Forelimb muscle (tissue), 1 donor: ENCODE measurements around the gene ACBD6. TPM values are rescaled to one million over a fixed set of nuclear protein-coding genes. Genes with fewer than 3 reads are reported as not detected.

ENCODE experiments used
- DNase-seq: peaks from one replicate; pipeline ENCODE4 v3.0.0-alpha.2; 2013; ENCODE audit warnings: low read depth
- polyA plus RNA-seq: library from polyadenylated mRNA; unstranded; fragments of 120-200 nt; gene quantifications from one replicate; pipeline ENCODE4 v1.2.1, GENCODE V29; 2013; ENCODE audit not compliant: insufficient read length

ACBD6 gene
- polyA plus RNA-seq, 1 donor = 44.2 TPM

DNA sequence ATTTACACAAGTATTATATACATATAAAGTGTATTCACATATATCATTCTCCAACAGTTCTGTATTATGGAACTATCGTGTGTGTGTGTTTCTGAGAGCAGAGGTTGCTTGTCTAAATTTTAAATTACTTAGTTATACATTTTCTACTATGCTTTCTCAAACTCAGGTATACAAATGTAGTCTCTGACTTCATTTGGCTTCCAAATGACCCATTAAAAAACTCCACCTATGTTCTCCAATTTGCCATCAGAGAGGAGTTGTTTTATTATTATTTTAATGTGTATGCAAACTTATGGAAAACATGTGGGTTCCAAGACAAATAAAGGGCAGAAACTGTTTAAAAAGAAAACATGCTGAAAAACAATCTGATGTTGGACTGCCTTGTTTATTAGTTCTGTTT, 131.8 kb downstream of the ACBD6 start:
- no peak for DNase-seq

DNA sequence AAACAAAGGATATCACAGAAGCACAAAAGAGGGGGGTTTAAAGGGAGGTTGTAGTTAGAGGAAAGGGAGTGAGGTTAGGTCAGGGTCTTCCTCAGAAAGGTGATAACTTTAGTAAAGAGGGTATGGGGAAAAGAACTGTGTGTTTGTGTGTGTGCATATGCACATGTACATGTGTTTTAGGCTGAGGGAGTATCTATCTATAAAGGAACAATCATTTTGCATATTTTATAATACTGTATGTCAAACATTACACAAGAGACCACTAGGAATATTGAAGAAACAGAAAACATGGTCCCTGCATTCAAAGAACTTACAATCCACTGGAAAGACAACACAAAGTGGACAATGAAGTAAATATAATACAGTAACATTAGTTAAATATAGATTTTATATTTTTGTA, 132.2 kb downstream of the ACBD6 start:
- DNase-seq = no peak

DNA sequence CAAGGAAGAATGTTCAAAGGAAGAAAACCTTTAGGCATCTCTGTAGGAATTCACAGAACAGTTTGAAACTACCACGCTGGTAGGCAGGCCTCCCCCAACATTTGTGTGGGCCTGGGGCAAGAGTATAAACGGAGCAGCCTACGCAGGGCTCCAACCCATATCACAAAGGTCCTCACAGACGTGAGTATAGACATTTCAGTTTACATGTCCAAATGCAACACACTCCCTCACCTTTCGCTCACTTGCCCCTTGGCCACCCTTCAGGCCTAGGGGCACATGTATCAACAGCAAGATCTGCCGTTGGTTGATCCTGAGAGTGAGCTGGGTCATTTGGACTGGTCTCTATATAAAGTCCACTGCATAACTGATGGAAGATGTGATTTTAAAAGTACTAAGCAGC, 133.3 kb downstream of the ACBD6 start:
- no peak for DNase-seq

DNA sequence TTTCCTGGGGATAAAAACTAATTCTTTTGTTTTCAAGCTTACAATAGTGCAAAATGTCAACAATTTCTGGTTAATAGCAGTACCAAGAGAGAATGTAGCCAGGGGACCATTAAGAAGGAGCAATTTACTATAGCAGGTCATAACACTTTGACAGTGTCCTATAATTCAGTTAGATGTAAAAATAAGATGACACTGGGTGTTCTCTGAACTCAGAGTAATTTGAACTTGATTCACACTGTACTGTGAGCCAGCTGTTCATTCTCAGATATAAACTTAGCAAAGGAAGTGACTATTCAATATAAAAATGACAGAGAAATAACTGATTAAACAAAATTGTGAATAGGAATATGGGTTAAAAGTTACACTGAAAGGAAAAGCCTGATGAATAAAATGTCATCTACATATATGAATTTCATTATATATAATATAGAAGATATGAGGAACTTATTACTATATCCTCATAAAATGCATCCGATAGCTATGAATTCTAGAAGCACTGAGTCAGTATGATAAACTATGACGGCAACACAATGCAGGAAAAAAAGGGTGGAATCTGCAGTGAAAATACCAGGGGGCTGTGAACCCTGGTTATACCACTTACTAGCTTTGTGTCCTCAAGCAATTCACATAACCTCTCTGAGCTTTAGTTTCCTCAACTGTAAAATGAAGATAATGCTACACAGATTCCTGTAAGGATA, 135.9 kb downstream of the ACBD6 start:
- DNase-seq = no peak

DNA sequence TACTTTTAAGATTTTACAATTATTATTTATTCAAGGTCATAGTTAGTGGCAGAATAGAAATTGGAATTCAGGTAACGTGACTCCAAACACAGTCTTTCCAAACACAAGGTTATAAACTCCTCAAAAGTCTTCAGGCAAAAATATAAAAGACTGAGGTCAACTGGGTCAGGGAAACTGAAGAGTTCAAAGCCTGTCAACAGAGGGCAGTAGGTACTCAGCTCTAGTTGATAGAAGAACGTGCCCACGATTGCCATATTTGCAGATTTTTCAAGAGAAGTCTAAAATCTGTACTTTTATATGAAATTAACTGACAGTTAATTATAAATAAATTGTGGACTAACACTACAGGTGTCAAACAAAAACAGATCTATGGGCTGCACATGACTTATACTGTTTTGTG, 137.3 kb downstream of the ACBD6 start:
- DNase-seq = no peak

DNA sequence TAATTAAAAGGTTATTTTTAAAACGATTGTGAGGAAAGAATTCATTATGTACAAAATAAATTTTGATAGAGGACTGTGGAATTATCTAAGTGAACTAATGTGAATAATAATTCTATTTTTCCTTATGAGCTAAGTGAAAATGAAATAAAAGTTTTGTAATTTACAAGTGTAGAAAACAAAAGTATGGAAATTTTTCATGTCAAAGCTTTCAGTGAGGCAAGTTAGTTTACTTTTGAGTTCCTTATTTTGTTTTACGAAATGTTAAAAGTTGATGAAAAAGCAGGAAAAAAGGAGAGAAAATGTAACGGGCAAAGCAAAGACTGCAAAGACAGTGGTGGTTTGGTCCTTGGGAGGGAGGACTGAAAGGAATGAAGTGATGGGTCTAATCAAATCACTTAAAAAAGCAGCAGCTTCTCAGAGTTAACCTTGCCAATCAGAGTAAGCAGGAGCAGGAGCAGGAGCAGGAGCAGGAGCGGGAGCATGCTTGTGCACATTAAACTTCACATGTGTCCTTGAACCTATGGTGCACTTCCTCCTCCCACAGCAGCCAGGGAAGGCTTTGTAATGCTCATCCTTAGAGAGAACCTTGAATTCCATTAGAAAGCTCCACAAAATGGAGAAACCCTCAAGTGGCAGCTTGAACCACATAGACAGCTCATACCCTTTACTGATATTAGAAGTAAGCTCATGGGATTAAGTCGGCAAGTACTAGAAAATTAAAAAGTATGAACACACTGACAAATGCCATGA, 139.0 kb downstream of the ACBD6 start:
- DNase-seq = no peak

DNA sequence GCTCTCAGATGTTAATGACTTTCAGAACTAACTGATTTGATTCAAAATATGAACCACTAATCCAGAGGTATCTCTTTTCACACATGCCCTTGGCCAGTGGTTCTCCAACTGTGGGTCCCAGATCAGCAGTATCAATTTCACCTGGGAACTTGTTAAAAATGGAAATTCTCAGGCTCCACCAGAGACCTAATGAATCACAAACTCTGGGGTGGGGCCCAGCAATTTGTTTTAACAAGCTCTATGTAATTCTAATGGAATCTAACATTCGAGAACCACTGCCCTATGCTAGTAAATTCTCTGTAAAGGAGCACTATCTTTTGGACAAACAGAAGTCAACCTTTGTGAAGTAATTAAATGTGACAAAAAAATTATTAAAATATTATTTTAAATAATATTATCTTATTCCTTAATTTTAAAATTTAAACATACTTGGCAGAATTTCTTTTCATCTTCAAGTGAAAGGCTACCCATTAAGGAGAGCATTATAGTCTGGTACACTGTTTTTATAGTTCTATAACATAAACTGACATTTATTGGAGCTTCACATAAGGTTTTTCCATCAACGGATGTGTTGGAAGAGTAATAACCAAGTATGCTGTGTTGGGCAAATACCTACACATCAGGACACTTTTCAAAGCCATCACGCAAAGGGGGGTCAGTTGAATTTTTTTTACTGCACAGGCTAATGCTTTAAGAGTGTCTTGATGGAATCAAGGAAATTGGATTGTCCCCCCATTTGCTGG, 141.9 kb downstream of the ACBD6 start:
- DNase-seq = no peak

DNA sequence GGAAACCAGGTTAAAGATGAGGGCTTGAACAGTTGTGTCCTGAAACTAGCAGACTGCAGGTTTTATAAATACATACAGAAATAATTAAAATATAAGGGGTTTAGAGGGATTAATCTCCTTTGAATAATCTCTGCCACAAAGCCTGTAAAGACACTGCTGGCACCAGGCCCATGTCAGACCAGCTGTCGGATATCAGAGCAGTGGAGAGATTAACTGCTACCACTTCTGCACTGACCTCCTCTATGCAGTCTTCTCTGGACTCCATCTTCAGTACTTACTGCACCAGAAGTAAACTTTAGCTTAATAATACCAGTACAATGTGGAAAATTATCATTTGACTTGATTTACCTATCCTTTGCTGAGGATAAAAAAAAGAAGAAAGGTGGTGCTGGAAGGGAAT, 143.7 kb downstream of the ACBD6 start:
- no peak for DNase-seq

DNA sequence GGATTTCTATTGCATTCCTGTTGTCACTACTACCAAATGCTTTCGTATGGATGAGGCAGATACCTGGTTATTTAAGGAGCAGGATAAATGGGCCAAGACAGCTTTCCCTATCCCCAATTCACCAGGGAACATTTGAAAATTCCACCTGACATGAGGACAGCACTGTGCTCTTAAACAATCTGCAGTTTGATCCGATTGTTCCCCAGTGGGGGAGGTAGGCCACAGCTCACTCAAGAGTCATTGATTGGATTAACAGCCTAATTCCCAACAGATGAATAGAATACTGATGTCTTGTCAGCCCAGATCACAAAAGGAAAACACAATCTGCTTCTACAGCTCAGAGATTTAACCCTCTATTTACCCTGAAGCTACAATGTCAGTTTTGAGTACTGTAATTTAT, 148.4 kb downstream of the ACBD6 start:
- no peak for DNase-seq

DNA sequence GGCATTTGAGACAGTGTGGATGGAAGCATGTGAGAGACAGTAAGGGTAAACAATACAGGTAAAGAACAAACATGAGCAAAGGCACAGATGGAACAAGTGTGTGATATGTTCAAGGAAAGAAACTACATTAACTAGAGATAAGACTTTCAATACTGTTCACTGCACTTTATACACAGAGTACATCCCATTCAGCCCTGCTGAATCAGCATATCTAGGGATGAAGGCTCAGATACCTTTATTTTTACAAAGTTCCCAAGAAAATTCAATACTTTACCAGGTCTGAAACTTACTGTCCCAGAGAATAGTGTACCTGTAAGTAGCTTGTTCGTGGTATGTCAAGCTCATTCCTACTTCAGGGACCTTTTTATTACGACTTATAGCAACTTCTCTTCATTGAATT, 149.8 kb downstream of the ACBD6 start:
- no peak for DNase-seq

DNA sequence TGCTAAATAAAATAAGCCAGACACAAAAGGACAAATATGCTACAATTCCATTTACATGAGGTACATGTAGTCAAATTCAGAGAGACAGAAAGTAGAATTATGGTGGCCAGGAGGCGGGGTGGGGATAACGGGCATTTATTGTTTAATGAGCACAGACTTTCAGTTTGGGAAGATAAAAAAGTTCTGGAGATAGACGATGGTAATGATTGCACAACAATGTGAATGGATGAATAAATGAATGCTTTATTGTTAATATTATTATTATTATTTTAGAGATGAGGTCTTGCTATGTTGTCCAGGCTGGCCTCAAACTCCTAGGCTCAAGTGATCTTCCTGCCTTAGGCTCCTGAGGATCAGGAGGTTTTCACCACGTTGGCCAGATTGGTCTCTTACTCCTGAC, 150.4 kb downstream of the ACBD6 start:
- no peak for DNase-seq

DNA sequence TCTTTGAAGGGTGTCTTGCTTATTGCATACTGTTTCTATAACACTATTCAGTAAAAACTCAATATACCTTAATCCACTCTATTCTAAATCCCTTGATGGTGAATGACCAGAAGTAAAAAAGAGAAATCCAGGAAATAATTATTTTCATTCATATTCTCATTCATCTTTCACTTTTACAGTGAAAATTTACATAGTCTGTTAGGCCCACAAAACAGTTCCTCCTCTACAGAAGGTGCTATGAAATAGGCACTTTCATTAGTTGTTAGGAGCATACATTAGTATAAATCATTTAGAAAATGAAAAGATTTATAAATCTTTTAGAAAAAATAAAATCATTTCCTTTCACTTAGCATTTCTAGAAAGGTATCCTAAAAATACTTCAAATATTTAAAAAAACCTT, 157.2 kb downstream of the ACBD6 start:
- DNase-seq = no peak

DNA sequence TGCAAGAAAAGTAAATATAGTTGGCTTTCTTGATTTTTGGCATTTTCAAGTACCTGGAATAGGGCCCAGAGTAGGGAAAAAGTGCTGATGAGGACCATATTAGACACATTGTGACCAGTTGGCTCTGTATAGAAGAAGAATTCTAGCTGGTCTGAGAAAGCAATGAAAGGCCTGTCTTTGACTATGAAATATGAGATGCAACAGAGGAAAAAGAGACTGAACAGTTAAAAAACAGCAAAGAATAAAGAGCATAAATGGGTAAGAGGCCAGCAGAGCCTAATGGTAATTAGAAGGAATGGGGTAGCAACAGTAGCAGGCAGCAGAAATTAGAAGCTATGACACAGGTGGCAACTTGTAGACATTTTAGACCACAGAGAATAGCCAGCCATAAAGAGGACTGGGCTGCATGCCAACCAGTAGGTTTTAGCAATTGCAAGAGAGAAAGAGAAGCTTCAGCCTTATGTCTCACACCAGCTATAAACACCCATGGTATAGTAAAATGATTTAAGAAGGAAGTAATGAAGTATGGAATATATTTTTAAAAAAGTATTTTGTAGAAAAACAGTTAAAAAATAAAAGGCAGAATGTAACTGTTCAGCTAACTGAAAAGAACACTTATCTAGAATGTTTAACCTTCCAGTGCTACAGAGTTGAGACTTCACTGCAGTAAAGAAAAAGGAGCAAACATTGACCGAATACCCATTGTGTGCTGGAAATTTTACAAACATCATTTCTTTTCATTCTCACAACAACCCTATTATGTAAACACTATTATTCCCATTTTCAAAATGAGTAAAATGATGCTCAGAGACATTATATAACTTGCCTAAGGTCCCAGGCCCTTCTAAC, 158.2 kb downstream of the ACBD6 start:
- DNase-seq = peak; percentile 16

DNA sequence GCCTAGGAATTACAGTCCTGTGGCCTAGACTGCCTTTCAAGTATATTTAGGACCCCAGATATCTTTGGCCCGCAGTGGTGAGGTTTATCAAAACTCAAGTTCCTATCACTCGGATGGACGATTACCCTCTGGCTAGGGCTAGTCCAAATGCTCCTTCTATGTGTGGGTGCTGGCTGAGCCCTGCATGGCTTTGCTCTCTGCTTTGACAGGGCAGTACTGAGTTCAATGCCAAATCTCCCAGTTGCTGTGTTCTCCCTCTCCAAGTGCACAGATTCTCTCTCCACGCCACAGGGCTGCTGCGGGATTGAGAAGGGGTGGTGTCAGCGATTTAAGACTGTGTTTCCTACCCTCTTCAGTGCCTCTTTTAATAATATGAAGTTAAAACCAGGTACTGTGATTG, 175.3 kb downstream of the ACBD6 start:
- DNase-seq = no peak

DNA sequence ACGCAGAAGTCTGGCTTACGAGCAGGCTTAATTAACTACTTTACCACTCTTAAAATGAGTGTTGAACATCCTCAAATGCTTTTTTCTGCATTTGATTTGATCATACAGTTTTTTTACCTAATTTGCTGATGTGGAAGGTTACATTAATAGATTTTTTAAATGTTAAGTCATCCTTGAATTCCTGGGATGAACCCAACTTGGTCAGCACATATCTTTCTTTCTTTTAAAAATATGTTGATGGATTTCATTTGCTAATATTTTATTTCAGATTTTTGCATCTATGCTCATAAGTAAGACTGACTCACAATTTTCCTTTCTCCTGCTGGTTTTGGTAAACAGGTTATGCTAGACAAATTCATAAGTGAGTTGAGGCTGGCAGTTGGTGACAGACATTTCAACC, 189.5 kb downstream of the ACBD6 start:
- DNase-seq = no peak

DNA sequence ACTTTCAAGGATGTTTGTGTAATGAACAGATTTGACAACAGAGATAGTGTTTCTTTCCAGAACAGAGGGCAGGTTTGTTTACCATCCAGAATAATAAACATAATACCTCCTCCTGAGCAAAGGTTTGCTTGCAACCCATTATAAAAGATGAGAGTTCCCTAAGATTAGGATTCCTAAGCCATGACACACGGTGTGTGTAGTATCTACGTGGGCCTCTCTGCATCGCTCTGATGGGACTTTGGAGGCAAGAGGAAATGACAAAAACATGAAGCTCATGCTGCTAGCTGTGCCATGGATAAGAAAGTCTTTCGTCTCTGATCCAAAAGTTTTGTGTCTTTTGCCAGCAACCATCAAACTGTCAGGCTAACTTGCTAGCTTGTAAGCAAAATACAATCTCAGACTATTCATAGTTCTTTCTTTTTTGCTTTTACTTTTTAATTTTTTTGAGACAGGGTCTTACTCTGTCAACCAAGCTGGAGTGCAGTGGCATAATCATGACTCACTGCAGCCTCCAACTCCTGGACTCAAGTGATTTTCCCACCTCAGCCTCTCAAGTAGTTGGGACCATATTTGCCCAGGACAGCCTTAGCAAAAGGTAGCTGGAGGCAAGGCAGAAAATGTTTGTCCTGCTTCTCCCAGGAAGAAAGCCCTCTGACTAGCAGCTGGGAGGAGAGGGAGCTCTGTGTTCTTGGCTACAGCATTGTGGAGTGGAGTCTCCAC, 191.2 kb downstream of the ACBD6 start:
- DNase-seq = no peak

DNA sequence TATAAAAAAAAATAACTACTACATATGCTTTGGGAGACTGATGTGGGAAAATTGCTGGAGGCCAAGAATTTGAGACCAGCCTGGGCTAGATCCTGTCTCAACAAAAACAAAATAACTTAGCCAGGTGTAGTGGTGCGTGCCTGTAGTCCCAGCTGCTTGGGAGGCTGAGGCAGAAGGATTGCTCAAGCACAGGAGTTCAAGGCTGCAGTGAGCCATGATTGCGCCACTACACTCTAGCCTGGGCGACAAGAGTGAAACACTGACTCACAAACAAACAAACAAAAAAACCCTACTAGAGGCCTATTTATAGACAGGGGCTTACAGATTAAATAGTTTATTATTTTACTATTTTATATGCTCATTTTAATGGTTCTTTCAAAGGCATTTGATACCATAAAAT, 192.3 kb downstream of the ACBD6 start:
- DNase-seq = no peak

DNA sequence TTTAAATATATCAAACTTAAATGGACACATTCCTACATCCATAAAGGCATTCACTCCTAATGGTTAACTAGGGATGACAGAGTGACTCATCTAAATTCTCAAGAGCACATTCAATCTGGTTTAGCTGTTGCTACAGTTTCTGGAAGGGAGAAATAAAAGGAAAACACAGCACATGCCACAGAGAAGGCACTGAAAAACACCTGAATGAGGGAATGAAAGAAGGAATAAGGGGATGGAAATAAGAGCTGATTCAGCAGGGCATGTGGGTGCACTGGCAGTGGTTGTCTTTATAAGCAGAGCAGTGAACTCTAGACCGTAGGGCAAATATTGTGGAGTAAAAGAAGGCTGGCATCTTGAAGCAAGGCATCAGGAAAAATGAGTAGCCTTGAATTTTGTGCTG, 193.0 kb downstream of the ACBD6 start:
- no peak for DNase-seq

DNA sequence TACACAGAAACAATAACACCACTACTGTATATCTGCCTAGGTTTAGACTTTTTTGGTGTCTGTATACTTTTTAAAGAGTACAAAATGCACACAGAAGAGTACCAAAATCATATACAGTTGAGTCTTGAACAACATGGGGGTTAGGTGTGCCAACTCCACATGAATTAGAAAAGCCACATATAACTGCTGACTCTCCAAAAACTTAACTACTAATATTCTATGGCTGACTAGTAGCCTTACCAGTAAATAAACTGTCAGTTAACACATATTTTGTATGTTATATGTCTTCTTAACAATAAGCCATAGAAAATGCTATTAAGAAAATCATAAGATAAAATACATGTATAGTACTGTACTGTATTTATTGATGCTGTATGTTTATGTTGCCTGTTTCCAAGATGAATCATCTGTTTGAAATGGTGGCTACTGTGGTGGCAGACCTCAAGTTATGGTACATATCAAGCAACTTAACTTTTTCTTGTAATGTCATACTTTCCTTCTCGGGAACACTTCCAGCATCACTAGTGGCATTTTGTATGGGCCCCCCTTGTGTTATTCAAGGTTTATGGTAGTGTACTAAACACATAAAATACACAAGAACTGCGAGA, 201.1 kb downstream of the ACBD6 start:
- no peak for DNase-seq

DNA sequence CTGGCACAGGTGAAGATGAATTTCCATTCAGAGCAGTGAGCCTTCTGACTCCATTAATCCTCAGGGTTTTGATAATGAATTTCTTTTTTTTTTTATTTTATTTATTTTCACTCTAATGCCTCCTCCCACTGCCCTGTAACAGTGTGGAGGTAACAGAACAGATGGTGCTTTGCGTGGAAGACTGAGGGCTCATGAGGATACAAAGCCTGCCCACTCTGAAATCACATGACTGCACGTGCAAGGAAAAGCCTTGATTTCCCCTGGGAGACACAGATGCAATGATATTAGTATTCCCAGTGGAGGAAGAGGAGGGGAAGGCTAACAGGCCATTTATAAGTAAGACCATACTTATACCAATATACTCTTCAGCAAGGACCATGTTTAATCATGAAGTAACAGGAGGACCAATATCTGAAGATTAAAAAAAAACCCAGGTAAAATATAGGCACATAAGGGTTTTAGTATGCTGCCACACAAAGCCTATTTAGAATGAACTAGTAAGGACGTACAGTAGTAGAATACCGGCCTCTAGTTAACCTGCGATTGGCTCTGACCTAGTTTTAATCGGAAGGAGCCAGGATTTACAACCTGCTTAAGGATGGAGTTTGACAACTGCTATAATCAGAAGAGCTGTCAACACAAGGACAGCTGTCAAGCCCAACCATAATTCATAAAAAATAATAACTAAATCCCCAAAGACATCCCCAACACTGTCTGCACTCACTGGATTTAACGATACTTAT, 202.7 kb downstream of the ACBD6 start:
- DNase-seq = no peak
